ENCODE measurements around the gene SYT2.
"Not testable (repeated sequence)": the region's sequence is repeated elsewhere in the genome, so short reads cannot be mapped to it uniquely, and the experiment has no call there.

Gene SYT2

GRCh38 chr1:202564958-202565495 is 145.2 kb downstream of the SYT2 start:
- no peak for DNase-seq

GRCh38 chr1:202563818-202564217 is 146.4 kb downstream of the SYT2 start:
- DNase-seq: no peak

- DNase-seq: no peak
These were observed 147.7 kb downstream of the SYT2 start for GRCh38 chr1:202562444-202563060.

- no peak for DNase-seq
These were observed 148.4 kb downstream of the SYT2 start for GRCh38 chr1:202561726-202562443.

- no peak for DNase-seq
These were observed 149.0 kb downstream of the SYT2 start for GRCh38 chr1:202561240-202561639.

GRCh38 chr1:202557662-202558061 is 152.6 kb downstream of the SYT2 start:
- DNase-seq: not testable (repeated sequence)

GRCh38 chr1:202556037-202556436 is 154.2 kb downstream of the SYT2 start:
- not testable (repeated sequence) for DNase-seq

- not testable (repeated sequence) for DNase-seq
These were observed 155.6 kb downstream of the SYT2 start for GRCh38 chr1:202554619-202555018.

- DNase-seq: no peak
These were observed 156.7 kb downstream of the SYT2 start for GRCh38 chr1:202553560-202554038.

GRCh38 chr1:202553078-202553477 is 157.2 kb downstream of the SYT2 start:
- not testable (repeated sequence) for DNase-seq

GRCh38 chr1:202552615-202553014 is 157.6 kb downstream of the SYT2 start:
- DNase-seq: not testable (repeated sequence)

- DNase-seq: no peak
These were observed 158.6 kb downstream of the SYT2 start for GRCh38 chr1:202551683-202552082.

- not testable (repeated sequence) for DNase-seq
These were observed 160.2 kb downstream of the SYT2 start for GRCh38 chr1:202550088-202550487.

- no peak for DNase-seq
These were observed 163.0 kb downstream of the SYT2 start for GRCh38 chr1:202547215-202547614.

GRCh38 chr1:202546796-202547195 is 163.5 kb downstream of the SYT2 start:
- not testable (repeated sequence) for DNase-seq

GRCh38 chr1:202546377-202546776 is 163.9 kb downstream of the SYT2 start:
- DNase-seq: not testable (repeated sequence)

- DNase-seq: not testable (repeated sequence)
These were observed 164.5 kb downstream of the SYT2 start for GRCh38 chr1:202545647-202546303.

- DNase-seq: not testable (repeated sequence)
These were observed 165.3 kb downstream of the SYT2 start for GRCh38 chr1:202544766-202545449.

- not testable (repeated sequence) for DNase-seq
These were observed 166.7 kb downstream of the SYT2 start for GRCh38 chr1:202543537-202543936.

- peak; percentile 18 for DNase-seq
These were observed 167.8 kb downstream of the SYT2 start for GRCh38 chr1:202542415-202542814.

GRCh38 chr1:202540858-202541257 is 169.4 kb downstream of the SYT2 start:
- not testable (repeated sequence) for DNase-seq
